HG03558 (cell line): ENCODE results near the gene SPDYC.
"Not testable (repeated sequence)": the region's sequence is repeated elsewhere in the genome, so short reads cannot be mapped to it uniquely, and the experiment has no call there.

Source experiments
- ATAC-seq: cut with Tn5 transposase; IDR thresholded peaks from one replicate; pipeline ENCODE4 v1.9.1; 2021; ENCODE audit warnings: moderate number of reproducible peaks; ENCODE audit not compliant: unreplicated experiment; ENCODE audit errors: extremely low read depth

Gene SPDYC

DNA sequence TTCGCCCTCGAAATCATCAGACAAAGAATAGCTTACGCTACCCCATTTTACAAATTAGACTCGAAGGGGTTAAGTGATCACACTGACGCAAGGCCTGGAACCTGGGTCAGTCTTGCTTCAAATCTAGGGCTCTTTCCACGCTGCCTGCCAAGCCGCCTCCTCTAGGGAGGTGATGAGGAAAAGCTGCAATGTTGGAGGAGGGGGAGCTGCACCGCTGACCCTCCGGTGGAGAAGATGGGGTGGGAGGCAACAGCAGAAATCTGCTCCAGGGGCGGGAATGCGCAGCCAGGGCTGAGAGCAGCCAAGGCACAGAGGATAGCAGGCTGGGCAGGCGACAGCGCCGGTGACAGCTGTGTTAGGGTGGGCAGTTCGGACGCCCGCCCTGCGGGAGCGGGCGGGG is 36.3 kb upstream of the SPDYC start:
- ATAC-seq = no peak

DNA sequence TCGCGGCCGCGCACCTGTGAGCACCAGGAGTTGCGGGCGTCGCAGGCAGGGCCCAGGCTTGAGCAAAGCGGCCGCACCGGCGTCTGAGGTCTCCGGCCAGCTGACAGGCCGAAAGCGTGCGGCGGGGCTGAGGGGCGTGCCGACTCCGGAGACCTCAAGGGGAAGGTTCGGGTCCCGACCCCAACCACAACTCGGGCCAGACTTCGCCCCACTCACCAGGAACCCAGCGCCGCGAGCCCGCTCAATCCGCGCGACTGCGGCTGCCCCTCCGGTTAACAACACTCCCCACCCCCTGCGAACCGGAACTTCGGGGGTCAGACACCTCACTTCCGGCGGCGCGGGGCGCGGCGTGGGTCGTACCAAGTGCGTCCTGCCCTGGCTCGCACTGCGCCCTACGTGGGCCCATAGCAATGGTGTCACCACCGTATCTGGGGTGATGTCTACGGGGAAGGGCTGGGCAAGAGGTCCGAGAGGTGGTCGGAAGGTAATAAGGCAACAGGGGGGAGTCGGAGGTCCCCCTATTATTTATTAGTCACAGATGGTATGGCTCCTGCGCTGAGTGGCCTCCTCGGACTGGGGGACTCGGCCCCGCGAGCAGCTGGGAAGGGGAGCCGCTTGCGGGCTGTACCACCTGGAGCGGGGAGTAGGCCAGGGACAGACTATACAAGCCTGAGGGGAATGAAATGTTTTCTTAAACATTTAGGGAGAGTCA is 35.6 kb upstream of the SPDYC start, which contains the start of gene SYVN1:
Gene SYVN1 (minus strand): TSS at position 280 of the 712 bp plus-strand sequence. CDS start 918 bp downstream, outside the sequence.
- ATAC-seq = peak; percentile 26

DNA sequence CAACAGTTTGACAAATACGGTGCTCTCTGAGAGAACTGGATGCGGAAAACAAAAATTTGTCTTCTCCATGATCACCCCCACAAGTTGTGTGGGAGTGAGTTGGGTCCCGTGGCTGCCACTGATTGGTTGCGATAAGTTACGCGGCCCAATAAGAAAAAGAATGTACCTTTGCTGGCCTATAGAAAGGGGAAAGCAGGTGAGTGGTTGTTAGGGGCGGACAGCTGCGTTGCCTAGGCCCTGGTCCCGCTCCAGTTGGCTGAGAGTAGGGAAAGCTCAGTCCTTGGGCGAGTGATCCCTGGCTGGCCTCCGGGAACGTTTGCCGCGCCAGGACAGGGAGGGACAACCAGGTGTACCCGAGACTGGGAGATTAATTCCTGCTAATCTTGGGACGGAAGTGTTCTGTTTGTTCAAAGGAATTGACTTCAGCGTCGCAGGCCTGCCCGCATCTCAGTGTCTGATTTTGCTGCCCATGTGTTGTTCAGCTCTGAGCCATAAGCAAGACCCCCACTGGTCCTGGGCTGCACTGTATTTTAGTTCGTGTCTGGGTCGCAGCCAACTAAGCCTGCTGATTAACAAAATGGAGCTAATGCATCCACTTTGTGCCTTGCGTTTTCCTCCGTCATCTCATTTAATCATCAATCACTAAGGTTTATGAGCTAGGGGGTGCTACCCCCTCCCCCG is 34.9 kb upstream of the SPDYC start:
- ATAC-seq = peak; percentile 31

DNA sequence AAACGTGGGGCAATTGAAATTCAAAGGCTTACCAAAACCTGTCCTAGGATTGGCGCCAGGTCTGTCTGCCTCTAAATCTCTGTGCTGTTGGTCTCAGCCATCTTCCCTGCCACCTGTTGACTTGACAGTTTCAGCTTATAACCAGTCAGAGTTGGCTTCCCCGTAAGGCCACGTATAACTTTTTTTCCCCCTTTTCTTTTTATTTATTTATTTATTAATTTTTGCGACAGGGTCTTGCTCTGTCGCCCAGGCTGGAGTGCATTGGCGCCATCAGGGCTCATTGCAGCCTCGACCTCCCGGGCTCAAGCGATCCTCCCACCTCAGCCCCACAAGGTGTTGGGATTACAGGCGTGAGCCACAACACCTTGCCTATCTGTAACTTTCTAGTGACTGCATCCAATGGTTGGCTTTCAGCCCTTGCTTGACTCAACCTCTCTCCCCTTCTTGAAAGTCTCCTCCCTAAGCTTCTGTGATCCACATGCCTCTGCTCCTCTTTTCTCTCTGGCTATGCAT is 34.3 kb upstream of the SPDYC start:
- no peak for ATAC-seq

DNA sequence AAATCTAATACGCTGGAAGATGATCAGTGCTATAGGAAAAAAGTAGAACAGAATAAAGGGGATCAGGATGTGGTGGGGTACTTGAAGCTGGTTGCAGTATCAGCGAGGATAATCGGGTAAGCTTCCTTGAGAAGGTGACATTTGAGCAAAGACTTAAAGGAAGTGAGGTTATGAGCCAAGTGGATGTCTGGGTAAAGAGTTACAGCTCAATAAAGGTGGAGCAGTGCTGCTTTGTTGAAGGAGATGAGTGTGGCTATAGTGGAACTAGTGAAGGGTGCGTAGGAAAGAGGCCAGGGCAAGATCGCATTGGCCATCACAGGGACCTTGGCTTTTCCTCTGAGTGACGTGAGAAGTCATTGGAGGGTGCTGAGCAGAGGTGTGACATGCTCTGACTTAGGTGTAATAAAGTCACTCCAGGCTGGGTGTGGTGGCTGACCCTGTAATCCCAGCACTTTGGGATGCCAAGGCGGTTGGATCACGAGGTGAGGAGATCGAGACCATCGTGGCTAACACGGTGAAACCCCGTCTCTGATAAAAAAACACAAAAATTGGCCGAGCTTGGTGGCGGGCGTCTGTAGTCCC is 33.4 kb upstream of the SPDYC start:
- ATAC-seq = no peak

DNA sequence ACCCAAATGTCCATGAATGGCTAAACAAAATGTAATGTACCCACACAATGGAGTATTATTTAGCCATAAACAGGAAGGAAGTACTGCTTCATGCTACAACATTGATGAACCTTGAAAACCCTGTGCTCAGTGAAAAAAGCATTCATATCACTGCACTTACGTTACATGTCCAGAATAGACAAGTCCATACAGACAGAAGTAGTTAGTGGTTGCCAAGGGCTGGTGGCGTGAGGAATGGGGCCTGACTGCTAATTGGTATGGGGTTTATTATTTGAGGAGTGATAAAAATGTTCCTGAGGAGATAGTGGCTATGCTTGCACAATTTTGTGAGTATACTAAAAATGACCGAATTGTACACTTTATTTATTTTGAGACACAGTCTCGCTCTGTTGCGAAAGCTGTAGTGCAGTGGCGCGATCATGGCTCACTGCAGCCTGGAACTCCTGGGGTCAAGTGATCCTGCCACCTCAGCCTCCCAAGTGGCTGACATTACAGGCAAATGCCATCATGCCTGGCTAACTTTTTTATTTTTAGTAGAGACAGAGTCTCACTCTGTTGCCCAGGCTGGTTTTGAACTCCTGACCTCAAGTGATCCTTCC is 28.0 kb upstream of the SPDYC start:
- ATAC-seq = no peak

DNA sequence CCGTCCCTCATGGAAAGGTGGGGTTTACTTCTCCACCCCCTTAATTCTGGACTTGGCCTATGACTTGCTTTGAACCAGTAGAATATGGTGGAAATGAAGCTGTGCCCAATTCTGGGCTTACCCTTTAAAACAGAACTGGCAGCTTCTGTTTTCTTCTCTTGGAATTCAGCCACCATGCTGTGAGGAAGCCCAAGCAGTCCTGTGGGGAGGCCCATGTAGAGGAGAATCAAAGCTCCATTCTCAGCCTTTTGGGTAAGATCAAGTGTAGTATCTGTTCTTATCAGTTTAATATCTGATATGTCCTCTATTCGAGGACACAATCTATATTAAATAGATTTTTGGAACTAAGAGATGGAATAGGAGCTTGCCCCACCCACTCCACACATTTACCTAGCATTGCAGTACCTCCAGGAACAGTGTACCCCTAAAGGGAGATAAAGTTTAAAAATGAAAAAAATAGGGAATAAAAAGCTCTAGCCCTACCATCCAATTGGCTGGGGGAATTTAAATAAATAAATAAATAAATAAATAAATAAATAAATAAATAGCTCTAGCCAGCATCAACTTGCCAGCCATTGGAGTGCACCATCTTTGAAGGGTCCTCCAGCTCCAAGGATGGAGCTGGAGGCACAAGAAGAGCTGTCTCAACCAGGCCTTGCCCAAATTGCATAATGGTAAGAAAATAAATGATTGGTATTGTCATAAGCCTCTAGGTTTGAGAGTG is 22.5 kb upstream of the SPDYC start:
- no peak for ATAC-seq

DNA sequence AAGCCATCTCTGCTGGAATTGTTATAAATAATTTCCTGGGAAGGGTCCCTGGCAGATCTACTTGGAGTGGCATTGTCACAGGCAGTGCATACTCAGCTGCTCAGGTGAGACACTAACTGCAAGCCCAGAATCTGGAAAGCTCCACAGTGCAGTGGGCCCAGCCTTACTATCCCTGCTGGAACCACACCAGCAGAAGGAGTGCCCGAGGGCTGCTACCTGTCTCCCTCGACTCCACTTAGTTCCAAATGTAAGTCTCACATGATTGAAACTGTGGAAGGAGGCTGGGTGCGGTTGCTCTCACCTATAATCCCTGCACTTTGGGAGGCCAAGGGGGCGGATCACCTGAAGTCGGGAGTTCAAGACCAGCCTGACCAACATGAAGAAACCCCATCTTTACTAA is 21.4 kb upstream of the SPDYC start:
- no peak for ATAC-seq

DNA sequence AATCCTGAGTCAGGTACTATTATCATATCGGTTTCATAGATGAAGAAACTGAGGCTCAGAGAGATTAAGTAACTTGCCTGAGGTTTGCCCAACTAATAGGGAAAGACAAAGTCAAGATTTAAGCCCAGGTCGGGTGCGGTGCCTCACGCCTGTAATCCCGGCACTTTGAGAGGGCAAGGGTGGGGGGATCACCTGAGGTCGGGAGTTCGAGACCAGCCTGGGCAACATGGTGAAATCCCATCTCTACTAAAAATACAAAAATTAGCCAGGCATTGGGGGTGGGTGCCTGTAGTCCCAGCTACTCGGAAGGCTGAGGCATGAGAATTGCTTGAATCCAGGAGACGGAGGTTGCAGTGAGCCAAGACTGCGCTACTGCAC is 19.9 kb upstream of the SPDYC start:
- ATAC-seq = not testable (repeated sequence)

DNA sequence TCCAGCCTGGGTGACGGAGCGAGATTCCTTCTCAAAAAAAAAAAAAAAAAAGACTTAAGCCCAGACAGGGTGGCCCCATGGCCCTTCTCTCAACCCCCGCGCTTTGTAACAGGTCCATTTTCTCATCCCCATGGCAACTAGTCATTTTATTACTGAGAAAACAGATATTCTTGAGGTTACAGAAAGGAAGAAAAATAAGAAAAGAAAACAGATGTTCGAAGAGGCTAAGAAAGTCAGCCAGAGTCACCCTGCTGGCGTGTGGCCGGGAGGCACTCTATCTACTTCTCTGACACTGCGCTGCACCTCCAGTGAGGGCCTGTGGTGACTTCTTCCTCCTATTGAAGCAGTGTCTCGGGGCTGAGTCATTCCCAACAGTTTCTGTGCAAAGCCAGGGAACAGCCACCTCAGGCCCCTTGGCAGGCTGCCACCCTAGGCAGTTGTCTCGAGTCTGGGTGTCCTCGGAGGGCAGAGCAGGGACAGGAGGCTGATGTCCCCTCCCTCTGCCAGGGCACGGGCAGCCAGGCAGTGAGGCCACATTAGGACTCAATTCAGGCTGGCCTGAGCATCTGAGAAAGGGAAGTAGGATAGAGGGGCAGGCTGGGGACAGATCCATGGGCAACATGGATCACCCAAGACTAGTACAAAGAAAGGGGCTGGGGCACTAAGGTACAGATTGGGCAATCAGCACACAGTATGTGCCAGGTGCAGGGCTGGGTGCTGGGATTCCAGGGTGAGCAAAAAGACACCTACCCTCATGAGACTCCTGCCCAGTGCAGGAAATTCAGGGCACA is 19.3 kb upstream of the SPDYC start:
- no peak for ATAC-seq

DNA sequence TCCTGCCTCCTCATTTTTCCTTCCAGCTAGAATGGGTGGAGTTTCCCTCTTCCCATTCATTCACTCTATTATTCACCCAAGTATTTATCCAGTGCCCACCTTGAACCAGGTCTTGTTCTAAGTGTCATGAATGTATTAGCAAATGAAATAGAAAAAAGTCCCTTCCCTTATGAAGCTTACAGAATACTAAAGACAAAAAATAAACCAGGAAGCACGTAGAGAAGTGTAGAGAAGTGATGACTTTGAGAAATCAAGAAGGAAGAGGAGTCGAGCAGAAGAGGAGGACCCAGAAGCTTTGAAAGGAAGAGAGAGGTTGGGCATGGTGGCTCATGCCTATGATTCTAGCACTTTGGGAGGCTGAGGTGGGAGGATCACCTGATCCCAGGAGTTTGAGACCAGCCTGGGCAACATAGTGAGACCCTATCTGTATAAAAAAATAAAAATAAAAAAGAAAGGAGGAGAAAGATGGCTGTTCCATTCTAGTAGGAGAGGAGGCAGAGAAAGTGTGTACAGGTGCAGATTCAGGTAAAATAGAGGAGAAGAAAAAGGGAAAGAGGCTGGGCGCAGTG is 18.6 kb upstream of the SPDYC start:
- ATAC-seq = no peak

DNA sequence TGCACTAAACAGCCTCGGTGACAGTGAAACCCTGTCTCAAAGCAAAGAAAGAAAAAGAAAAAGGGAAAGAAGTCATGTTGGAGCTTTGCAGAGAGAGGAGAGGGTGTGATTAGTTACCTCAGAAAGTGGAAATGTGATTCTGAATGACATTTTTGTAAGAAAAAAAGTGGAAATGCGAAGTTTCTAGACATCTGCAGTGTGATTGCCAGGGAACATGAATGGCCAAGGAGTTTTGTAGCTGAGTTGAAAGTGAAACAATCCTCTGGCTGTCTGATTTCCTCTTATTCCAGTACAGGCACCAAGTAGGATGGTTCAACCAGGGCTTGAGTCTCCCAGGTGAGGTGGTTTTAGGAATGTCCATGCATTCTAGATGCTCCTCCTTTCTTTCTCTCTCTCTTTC is 17.9 kb upstream of the SPDYC start:
- no peak for ATAC-seq

DNA sequence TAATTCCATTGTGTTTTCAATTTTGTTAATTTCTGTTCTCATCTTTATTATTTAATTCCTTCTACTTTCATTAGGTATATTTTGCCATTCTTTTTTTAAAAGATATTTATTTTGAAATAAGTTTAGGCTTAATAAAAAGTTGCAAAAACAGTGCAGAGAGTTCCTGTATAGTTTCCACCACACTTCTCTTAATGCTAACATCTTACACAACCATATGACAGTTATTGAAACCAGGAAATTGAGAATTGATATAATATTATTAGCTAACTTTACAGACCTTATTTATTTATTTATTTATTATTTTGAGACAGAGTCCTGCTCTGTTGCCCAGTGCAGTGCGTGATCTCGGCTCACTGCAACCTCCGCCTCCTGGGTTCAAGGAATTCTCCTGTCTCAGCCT is 13.8 kb upstream of the SPDYC start:
- ATAC-seq = no peak

DNA sequence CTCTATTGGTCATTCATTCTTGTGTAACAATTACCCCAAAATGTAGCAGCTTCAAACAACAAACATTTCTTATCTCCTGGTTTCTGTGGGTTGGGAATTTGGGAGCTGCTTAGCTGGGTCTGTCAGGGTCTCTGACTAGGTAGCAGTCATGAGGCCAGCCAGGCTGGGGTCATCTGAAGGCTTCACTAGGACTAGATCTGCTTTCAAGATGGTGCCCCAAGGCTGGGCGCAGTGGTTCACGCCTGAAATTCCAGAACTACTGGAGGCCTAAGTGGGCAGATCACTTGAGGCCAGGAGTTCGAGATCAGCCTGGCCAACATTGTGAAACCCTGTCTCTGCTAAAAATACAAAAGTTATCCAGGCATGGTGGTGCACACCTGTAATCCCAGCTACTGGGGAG is 13.1 kb upstream of the SPDYC start:
- no peak for ATAC-seq

DNA sequence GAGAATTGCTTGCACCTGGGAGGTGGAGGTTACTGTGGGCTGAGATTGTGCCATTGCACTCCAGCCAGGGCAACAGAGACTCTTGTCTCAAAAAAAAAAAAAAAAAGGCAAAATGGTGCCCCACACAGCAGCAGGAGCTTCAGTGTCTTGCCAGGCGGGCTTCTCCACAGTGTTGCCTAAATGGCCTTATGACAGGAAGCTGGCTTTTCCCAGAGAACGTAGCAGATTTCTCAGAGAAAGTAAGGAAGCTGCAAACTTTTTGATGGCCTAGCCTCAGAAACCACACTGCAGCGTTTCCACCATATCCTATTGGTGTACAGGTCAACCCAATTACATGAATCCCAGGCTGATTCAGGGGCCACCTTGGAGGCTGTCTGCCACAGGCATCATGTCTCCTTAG is 12.7 kb upstream of the SPDYC start:
- no peak for ATAC-seq

DNA sequence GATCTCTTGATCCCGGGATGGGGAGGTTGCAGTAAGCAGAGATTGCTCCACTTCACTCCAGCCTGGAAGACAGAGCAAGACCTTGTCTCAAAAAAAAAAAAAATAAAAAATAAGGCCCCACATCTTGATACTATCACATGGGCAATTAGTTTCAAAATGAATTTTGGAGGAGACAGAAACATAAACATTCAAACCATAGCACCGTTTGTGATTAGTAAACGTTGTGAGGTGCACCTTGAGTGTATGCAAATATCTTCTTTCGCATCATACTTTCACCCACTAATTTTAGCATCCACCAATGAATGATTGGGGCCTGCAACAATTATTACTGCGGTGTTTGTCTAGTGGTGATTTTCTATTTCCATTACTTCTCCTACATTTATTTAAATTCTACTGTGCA is 11.0 kb upstream of the SPDYC start:
- no peak for ATAC-seq

DNA sequence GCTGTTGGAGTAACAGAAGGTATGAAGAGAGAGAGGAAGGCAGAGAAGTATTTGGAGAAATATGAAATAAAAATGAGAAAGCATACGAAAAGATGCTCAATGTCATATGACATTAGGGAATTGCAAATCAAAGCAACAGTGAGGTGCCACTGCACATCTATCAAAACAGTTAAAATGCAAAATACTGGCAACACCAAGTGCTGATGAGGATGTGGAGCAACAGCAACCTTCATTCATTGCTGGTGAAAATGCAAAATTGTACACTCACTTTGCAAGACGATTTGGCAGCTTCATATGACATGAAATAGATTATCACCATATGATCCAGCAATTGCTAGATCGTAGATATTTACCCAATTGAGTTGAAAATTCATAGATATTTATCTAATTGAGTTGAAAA is 9.4 kb upstream of the SPDYC start:
- no peak for ATAC-seq

DNA sequence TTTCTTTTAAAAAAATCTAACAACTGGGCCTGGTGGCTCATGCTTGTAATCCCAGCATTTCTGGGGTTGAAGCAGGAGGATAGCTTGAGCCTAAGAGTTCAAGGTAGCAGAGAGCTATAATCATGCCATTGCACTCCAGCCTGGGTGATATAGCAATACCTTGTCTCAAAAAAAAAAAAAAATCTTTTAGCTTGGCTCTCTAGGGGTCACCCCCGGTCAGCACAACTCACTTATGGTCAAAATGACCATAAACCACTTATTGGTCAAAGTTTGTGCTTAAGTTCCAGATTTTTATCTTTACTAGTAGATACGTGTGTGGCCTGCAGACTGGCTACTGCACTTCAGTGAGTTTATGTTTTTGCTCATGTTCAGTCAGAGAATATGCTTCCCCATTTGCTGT is 6.3 kb upstream of the SPDYC start:
- no peak for ATAC-seq
